HG02610 (cell line): ENCODE measurements around the gene KCNIP4.
A peak's percentile ranks its signal among the peaks of the same experiment; 100 is the strongest.

Experiments used
- ATAC-seq: cut with Tn5 transposase; IDR thresholded peaks from one replicate; pipeline ENCODE4 v1.9.1; 2021; ENCODE audit warnings: mild to moderate bottlenecking, moderate library complexity; ENCODE audit not compliant: unreplicated experiment

Gene KCNIP4

GRCh38 chr4:21768349-21769310 lies 179.9 kb downstream of the KCNIP4 start:
- peak; percentile 53 for ATAC-seq

GRCh38 chr4:21765810-21766407 lies 182.7 kb downstream of the KCNIP4 start:
- ATAC-seq = peak; percentile 64

GRCh38 chr4:21763855-21764254 lies 184.7 kb downstream of the KCNIP4 start:
- ATAC-seq = no peak

GRCh38 chr4:21757248-21757647 lies 191.3 kb downstream of the KCNIP4 start:
- ATAC-seq = no peak

- no peak for ATAC-seq
Observed at GRCh38 chr4:21753084-21753760, 195.3 kb downstream of the KCNIP4 start.

- ATAC-seq = no peak
Observed at GRCh38 chr4:21752616-21753015, 196.0 kb downstream of the KCNIP4 start.

GRCh38 chr4:21749924-21750323 lies 198.6 kb downstream of the KCNIP4 start:
- ATAC-seq = no peak

GRCh38 chr4:21749412-21749811 lies 199.2 kb downstream of the KCNIP4 start:
- ATAC-seq = no peak

GRCh38 chr4:21744046-21744445 lies 204.5 kb downstream of the KCNIP4 start:
- no peak for ATAC-seq

- ATAC-seq = no peak
Observed at GRCh38 chr4:21742326-21742725, 206.2 kb downstream of the KCNIP4 start.

- no peak for ATAC-seq
Observed at GRCh38 chr4:21738821-21739220, 209.8 kb downstream of the KCNIP4 start.

GRCh38 chr4:21735866-21736265 lies 212.7 kb downstream of the KCNIP4 start:
- no peak for ATAC-seq

- ATAC-seq = no peak
Observed at GRCh38 chr4:21733894-21734630, 214.5 kb downstream of the KCNIP4 start.

- no peak for ATAC-seq
Observed at GRCh38 chr4:21728304-21728703, 220.3 kb downstream of the KCNIP4 start.

GRCh38 chr4:21726255-21726815 lies 222.2 kb downstream of the KCNIP4 start:
- no peak for ATAC-seq

GRCh38 chr4:21722157-21722839 lies 226.3 kb downstream of the KCNIP4 start:
- ATAC-seq = no peak

- ATAC-seq = no peak
Observed at GRCh38 chr4:21716531-21716930, 232.0 kb downstream of the KCNIP4 start.

GRCh38 chr4:21710179-21710835 lies 238.3 kb downstream of the KCNIP4 start:
- no peak for ATAC-seq

- ATAC-seq = no peak
Observed at GRCh38 chr4:21709761-21710160, 238.8 kb downstream of the KCNIP4 start.

- ATAC-seq = no peak
Observed at GRCh38 chr4:21709031-21709430, 239.5 kb downstream of the KCNIP4 start.
